ENCODE measurements around the gene SEL1L.
"Not testable (repeated sequence)": the region's sequence is repeated elsewhere in the genome, so short reads cannot be mapped to it uniquely, and the experiment has no call there.

SEL1L gene

DNA sequence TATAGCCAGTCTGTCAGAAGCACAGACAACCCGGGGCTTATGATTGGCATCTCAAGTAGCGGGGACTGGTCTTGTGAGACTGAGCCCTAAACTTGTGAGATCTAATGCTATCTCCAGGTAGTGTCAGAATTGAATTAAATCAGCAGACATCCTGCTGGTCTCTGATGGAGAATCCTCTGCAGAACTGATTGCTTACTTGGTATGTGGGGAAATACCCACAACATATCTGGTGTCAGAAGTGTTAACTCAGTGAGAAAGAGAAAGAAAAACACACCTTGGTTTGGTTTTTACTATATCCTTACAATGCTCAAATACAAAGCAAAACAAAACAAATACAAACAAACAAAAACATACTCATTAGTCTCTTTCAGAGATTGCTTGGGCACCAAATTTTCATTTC lies 10.0 kb downstream of the SEL1L start:
- DNase-seq: no peak

DNA sequence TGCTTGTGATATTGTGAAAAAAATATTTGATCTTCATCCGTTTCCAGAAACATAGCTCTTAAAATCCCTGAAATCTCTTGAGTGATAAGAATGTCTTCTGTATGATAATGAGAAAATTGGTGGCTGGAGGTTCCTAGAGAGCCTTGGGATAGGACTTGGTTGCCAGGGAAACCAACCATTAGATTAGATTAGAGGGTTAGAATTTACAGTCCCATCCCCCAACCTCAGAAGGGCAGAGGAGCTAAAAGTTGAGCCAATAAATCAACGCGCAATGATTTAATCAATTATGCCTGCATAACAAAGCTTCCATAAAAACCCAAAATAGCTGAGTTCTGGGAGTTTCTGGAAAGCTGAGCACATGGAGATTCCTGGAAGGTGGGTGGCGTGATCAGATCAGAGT lies 10.6 kb downstream of the SEL1L start:
- no peak for DNase-seq

DNA sequence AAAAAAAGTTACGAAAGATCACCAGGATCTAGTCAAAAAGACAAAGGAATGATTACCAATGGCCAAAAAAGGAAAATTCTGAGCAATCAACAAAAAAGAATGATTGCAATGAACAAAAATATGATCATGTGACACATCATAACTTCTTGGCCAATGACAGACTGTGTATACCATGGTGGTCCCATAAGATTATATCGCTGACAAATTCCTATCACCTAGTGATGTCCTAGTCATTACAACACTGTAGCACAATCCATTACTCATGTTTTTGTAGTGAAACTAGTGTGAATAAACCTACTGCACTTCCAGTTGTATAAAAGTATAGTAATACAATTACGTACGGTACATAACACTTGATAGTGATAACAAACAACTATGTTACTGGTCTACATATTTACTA lies 12.3 kb downstream of the SEL1L start:
- DNase-seq: no peak

DNA sequence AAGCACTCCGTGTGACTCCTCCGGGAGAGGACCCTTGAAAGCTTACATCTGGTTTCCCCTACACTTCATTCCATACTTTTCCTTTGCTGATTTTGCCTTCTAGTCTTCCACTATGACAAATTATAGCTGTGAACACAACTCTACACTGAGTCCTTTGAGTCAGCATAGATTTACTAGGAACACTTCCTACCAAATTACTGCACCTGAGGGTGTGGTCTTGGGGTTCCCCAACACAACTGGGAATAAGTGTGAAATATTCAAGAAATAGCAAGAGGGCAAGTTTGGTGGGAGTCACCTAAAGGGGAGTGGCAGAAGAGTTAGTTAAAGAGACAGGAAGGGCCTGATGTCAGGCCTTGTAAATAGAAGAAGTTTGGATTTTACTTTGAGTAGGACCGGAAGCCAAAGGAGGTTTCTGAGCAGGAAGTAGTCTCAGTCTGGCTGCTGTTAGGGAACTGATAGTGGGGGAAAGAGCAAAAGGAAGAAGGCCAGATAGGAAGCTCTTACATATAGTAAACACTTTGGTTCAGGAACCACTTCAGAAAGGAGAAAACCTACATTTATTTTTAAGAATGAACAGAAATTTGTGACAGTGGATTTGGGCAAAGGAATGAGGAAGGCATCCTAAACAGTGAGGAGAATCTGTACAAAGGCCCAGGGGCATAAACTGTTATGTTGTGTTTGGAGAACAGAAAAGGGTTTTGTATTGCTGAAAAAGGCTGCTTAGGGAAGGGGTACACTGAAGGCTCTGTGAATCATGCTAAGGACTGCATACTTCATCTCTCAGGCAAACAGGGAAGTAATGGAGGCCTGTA lies 14.2 kb downstream of the SEL1L start:
- DNase-seq: no peak

DNA sequence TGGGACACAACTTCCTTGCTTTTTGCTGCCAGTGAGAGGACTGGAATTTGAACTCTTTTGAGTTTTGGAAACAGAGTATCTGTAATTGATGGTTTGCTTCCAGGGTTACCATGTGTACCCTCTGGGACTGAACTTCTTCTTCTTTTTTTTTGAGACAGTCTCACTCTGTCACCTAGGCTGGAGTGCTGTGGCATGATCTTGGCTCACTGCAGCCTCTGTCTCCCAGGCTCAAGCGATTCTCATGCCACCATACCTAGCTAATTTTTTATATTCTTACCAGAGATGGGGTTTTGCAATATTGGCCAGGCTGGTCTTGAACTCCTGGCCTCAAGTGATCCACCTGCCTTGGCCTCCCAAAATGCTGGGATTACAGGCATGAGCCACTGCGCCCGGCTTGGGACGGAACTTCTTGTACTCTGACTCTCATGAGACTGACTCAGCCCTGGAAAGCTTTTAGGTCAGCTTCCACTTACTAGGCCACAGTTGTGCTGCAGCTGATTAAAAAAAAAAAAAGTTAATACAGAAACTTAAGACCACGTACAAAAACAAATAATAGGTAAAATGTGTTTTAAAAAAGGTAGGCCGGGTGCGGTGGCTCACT lies 15.8 kb downstream of the SEL1L start:
- DNase-seq: no peak

DNA sequence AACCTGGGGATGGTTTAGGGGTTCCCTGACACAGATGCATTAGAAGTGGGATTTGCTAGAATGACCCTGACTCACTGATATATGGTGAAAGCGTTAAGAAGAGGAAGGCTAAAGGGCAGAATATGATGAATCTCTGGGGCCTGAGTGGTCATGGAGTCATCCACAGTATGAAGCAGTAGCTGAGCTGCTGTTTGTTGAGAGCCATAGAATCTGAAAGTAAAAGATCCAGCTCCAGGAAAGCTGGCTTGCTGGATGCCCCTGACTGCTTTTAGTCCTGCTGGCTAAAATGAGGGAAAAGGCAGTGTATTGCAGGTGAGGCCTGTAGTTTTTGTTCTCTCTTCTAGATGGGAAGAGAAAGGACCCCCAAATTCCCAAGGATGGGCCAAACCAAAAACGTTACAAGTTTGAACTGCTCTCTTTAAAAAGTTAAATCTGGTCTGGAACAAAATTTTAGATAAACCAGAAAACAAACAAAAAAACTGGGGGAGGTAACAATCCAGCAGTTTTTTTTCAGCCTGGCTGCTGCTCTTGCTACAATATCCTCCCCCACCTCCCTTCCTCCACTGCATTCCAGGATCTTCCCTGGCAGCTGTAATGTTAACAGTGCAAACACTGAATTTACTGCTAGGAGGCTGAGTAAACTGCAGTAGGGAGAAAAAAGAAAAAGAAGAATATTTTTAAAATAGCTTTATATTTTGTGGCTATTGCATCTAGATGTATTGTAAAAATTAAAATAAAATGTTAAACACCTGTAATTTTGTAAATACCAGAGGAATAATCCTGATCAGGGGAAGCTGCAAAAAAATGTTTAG lies 16.5 kb downstream of the SEL1L start:
- no peak for DNase-seq

DNA sequence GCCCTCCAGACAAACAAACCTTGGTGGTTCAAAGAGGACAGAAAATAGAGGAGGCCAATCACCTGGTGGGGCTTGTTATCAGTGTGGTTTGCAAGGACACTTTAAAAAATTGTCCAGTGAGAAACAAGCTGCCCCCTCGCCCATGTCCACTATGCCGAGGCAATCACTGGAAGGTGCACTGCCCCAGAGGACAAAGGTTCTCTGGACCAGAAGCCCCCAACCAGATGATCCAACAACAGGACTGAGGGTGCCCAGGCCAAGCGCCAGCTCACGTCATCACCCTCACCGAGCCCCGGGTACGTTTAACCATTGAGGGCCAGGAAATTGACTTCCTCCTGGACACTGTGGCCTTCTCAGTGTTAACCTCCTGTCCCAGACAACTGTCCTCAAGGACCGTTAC lies 17.7 kb downstream of the SEL1L start:
- DNase-seq: not testable (repeated sequence)

DNA sequence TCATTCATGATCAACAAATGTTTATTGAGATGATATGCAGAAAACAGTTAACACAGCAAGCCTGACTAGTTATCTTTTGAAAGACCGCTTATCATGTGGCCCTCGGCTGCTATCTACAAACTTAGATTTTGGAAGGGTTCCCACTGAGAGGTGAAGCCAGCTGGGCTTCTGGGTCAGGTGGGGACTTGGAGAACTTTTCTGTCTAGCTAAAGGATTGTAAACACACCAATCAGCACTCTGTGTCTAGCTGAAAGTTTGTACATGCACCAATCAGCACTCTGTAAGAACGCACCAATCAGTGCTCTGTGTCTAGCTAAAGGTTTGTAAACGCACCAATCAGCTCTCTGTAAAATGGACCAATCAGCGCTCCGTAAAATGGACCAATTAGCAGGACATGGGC lies 20.8 kb downstream of the SEL1L start:
- DNase-seq: not testable (repeated sequence)

DNA sequence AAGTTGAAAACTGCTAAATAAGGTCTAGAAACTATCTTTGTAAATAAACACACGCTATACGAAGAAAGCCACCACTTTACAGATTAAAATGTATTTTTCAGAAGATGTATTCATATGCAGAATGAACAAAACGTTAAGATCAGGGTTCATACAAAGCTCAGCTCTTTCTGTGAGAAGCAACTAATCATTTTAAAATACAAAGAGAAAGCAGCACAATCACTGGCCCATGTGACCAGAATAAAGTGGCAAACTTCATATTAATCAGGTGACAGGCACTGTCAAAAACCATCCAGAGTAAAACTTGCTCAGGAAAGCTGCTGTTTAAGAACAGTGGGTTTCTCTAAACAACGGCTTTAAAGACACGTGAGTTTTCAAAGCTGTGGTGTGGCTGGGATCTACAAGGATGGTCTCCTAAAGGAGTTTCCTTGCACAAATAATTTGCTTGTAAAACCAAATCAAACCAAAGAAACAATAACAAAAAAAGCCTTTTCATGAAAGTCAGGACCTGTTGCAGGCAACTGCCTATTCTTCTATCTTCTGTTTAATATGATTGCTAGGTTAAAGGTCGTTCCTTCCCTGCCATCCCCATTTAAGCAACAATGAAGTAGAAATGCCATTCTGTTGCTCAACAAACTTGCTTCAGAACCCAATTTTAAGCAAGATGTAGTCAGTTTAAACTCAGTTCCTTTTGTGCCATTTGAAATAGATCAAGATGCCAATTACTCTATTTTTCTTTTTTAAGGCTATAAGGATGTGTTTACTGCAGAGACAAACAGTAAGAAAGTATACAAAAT lies 22.3 kb downstream of the SEL1L start:
- no peak for DNase-seq

DNA sequence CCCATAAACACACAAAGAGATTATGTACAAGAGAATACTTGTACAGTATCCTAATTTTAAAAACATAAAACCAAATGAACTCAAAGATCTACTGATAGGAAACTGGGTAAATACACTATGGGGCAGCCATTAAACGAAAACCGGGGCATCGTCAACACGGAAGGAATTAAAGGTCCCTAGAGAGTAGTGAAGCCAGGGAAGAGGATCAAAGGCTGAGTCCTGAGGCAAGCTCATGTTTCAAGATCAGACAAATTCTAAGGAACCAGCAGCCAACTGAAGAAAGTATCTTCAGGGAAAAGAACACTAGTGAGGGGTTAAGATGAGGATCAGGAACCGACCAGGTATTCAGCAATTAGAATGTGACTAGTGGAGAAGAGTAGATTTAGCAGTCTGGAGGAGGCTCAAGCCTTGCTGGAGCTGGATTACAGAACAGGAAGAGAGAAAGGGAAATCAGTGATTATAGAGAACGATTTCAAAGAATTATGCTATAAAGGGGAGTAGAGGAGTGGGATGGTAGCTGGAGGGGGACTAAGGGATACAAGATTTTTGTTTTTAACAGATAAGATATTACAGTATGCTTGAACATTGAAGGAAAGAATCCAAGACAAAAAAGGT lies 23.7 kb downstream of the SEL1L start:
- DNase-seq: no peak

DNA sequence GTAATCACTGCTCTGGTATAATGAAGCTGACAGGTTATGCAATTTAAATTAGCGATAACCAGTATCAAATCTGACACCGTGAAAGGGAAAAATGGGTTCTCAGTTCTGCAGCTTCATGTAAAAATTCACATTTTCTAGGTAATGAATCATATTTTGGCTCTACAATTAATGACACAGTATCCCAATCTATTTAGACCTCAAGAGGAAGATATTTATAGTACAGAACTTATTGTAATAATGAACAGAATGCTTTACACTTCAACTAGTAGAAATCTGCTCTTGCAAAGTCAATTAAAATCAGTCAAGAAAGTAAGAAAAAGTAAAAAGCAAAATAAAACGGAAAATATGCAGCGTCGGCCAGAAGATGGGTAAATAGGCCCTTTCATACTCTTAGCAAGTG lies 24.3 kb downstream of the SEL1L start:
- DNase-seq: no peak

DNA sequence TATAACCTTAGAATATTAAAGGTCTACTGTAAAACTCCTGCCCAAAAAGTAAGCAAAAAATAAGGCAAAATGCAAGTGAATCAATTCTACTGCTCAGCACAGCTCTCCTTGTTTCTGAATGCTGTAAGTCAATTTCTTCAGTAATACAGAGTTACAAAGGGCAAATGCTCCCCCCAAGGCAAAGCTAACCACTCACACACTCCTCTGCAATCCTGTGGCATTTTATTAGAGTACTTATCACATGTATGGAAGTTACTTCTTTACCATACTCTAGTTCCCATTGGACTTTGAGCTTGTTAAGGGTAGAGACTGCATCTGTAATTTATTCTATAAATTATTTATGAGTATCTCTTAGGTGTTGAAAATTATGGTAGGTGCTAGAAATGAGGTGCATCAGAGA lies 27.2 kb downstream of the SEL1L start:
- no peak for DNase-seq

DNA sequence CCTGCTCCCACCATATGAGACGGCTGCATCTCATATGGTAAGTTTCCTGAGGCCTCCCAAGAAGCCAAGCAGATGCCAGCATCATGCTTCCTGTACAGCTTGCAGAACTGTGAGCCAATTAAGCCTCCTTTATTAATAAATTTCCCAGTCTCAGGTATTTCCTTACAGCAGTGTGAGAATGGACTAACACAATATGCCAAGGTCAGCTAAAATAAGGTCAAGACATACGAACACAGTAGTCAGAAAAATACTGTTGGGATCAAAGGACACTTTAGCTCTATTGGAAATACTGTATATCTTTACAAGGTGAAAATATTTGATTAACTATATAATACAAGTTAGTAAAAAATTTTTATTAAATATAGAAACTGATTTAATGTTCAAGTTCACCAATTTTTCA lies 28.8 kb downstream of the SEL1L start:
- DNase-seq: no peak

DNA sequence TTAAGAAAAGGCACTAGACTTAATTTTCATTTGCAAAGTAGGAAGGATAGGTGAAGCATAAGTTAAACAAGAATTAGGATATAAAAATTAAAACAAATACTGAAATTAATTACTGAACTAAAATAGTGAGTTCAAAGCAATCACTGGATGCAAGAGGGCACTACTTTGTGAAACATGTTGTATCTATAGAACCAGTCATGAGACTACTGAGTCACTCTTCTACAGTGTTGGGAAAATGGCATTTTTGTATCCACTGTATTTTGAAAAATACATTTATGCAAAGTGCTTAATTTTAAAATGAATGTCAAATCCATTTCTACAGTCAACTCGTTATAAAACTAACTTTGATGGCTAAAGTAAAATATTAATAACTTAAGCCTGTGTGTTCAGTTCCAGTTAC lies 47.9 kb downstream of the SEL1L start:
- DNase-seq: no peak

DNA sequence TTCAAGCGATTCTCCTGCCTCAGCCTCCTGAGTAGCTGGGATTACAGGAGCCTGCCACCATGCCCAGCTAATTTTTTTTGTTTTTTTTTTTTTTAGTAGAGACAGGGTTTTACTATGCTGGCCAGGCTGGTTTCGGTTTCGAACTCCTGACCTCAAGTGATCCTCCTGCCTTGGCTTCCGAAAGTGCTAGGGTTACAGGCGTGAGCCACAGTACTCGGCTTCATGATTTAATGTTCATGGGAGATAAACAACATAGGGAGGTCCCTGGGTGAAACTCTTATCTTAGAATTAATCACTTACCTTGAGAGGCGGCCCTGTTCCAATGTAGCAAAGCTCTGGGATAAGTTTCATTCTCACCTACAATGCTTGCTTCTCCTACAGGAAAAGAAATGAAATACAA lies 48.3 kb downstream of the SEL1L start:
- no peak for DNase-seq

DNA sequence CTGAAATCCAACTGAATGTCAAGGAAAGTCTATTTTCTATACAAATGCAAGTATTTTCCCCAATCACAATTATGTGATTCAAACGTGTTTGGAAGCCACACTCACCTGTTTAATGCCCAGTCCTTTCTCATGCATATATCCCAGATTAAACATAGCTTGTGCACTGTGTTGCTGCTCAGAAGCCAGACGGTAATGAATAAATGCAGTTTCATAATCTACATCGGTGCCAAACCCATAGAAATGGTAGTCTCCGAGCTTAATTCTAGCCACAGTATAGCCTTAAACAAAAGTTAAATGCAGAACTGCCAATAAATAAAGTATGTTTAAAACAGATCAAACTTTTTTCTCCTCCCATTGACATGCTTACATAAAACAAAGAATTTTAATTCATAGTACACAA lies 49.5 kb downstream of the SEL1L start:
- no peak for DNase-seq

DNA sequence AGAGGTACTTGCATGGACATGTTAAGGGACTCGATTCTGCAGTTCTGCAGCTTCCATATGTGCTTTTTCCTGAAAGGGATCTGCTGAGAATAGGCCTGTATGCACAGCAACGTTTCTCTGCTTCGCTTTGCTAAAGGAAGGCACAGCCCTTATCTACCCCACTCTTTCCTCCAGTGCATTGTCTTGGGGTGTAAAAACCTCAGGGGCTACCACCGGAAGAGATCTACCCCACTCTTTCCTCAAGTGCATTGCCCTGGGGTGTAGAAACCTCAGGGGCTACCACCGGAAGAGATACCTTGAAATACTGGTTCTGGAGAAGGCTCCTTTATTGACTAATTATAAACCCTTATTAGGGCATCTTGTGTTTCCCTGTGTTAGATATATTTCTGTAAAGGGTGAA lies 52.9 kb downstream of the SEL1L start:
- DNase-seq: no peak

DNA sequence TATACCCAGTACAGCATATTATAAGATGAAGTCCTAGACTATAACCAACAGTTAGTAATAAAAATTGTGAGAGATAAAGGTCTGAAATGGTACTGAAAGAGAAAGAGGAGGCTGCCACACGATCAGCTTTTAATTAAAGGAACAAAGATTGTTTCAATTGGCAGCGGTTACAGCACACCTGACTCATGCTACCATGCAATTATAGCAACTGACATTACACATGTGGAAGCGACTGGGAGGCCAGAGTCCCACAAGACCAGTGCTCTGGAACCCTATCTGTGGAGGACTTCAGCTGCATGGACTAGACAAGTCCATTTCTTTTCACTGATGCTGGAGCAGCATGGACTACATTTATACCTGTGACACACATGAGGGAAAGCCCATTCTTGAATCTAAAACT lies 55.2 kb downstream of the SEL1L start:
- DNase-seq: no peak

DNA sequence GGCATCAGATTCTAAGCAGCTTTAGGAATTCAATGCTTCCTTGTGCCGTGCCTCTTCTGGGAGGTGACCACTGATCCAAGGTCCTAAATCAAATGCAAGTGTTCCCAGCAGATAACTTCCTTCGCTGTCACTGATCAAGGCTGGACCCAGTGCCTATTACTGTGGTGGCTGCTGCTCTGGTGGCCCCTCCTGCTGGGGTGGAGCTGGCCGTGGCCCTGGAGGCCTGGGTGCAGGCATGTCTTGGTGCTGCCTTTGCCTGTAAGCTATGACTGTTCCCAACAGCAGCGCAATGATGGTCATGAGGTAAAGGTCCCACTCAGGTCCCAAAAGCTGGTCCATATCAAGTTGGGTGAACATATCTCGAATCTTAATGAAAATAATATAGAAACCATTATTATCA lies 56.8 kb downstream of the SEL1L start:
- no peak for DNase-seq

DNA sequence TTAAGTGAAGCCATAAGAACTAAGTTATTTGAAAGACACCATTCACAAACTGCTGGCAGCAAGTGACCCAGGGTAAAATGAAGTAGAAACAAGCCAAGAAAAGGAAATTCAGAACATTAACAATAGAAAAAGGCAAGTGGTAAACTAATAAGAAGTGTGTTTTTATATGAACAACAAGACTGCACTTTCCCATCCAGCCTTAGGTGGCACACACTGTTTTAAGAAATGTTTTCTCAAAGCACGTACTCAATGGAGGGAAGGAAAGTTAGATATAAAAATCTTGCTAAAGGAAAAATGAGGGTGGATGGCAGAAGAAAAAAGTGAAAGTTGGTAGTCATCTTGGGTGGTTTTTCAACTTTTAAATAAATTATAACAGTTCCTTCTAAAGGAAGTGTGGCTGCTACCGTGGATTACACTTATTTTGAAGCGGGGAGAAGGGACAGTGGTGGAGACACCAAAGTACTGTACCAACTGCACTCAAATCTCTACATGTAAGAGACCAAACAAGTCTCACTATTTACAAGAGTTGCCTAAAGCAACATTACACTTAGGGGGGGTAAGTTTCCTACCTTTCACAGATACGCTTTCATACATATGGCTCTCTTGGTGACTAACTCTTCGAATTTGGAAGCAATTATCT lies 58.8 kb downstream of the SEL1L start:
- DNase-seq: no peak

DNA sequence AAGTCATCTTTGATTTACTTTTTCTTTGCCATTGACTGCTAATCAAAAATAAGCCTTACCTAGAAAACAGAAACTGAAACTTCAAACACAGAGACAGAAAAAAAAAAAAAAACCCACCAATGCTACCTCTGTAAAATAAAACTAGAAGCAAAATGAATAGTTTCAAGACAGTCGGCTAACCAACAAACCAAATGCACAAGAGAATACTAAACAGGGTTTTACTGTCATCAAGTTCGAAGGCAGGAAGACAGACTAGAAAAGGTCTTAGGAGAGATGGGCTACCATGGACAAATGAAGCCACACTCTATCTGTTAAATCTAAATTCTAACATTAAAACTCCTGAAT lies 59.5 kb downstream of the SEL1L start:
- no peak for DNase-seq

DNA sequence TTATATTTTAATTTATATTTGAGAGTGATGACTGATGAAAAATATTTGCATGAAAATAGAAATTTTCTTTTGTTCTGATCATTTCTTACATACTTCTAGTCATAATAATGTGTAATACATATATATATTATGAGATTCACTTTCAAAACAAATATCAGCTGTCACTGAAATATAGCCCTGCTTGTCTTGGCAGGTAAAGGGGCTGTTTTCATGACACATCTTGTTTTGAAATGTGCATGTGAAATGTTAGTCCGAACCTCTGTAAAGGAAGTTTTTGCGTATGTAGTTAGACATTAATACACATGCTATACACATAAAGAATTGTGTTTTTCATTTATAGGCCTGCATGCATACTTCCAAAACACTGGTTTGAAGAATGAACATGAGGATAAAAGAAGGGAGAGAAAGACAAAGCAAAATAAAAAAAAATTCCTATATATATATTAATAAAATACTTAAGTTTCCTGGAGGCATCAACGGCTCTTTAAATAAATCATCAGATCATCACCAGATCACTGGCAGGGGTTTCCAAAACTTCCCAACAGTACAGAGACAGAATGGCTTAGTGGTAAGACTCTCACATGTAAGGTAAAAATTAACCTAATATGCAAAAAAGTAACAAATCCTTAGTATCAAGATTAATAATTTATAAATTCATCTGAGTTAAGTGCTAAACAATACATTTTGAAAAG lies 60.1 kb downstream of the SEL1L start:
- no peak for DNase-seq

Data from activated gamma-delta T cell (primary cell).